Brain microvascular endothelial cell (primary cell): Measurements from ENCODE around the gene IGSF21.

ENCODE experiments used
- DNase-seq: peaks from one replicate; pipeline ENCODE4 v3.0.0-alpha.2; 2020
- H3K27ac ChIP-seq: fragments of 250-450 bp; sonication (Bioruptor Pico); 2 replicates; pipeline ENCODE4 v1.5.1; 2020; ENCODE audit warnings: mild to moderate bottlenecking, moderate library complexity
- H3K27me3 ChIP-seq: fragments of 250-450 bp; sonication (Bioruptor Pico); replicated peaks from 2 replicates; pipeline ENCODE4 v1.5.1; 2020; ENCODE audit warnings: mild to moderate bottlenecking
- H3K36me3 ChIP-seq: fragments of 250-450 bp; sonication (Bioruptor Pico); replicated peaks from 2 replicates; pipeline ENCODE4 v1.5.1; 2020; ENCODE audit warnings: mild to moderate bottlenecking
- H3K4me3 ChIP-seq: 2 replicates; pipeline ENCODE4 v1.5.1; 2011; ENCODE audit warnings: low read depth, mild to moderate bottlenecking, control low read depth, low read length, moderate library complexity
- in situ Hi-C: cut with HindIII; loops from 2 replicates; pipeline ENCODE4 v1.10.0; 2017; ENCODE audit warnings: low sequenced_read_pairs, low pct_ligation_motif_present
- TF ChIP-seq, protein P1 (sequence below): IDR thresholded peaks from 2 replicates; pipeline ENCODE4 v1.5.1; 2011; ENCODE audit warnings: low read depth, mild to moderate bottlenecking, moderate library complexity, low read length, control low read depth, inconsistent platforms; ENCODE audit errors: missing control alignments

IGSF21 gene

DNA sequence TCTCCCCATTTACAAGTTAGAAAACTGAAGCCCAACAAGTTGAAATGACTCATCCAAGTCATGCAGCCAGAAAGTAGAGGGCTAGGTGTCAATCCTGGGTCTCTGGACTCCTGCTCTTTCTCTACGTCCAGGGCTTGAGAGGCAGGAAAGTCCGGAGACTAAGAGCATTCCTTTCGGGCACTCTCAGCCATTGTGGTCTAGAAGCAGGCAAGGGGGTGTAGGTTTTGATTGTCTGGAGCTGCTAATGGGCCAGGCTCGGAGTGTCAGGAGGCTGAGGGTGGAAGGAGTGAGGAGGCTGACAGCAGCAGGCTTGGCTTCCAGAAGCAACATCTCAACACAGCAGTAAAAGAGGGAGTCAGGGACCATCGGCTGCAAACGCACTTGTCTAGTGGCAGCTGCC lies 265.6 kb downstream of the IGSF21 start:
- no peaks in the 10 kb centered on the region for H3K36me3 ChIP-seq
- TF ChIP-seq, protein P1, sequence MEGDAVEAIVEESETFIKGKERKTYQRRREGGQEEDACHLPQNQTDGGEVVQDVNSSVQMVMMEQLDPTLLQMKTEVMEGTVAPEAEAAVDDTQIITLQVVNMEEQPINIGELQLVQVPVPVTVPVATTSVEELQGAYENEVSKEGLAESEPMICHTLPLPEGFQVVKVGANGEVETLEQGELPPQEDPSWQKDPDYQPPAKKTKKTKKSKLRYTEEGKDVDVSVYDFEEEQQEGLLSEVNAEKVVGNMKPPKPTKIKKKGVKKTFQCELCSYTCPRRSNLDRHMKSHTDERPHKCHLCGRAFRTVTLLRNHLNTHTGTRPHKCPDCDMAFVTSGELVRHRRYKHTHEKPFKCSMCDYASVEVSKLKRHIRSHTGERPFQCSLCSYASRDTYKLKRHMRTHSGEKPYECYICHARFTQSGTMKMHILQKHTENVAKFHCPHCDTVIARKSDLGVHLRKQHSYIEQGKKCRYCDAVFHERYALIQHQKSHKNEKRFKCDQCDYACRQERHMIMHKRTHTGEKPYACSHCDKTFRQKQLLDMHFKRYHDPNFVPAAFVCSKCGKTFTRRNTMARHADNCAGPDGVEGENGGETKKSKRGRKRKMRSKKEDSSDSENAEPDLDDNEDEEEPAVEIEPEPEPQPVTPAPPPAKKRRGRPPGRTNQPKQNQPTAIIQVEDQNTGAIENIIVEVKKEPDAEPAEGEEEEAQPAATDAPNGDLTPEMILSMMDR = no peak
- H3K4me3 ChIP-seq = no peak overlapping the region
- DNase-seq = no peak
- no peaks in the 10 kb centered on the region for H3K27me3 ChIP-seq
- H3K27ac ChIP-seq = no peak overlapping the region
- in situ Hi-C loops = no loop called here

DNA sequence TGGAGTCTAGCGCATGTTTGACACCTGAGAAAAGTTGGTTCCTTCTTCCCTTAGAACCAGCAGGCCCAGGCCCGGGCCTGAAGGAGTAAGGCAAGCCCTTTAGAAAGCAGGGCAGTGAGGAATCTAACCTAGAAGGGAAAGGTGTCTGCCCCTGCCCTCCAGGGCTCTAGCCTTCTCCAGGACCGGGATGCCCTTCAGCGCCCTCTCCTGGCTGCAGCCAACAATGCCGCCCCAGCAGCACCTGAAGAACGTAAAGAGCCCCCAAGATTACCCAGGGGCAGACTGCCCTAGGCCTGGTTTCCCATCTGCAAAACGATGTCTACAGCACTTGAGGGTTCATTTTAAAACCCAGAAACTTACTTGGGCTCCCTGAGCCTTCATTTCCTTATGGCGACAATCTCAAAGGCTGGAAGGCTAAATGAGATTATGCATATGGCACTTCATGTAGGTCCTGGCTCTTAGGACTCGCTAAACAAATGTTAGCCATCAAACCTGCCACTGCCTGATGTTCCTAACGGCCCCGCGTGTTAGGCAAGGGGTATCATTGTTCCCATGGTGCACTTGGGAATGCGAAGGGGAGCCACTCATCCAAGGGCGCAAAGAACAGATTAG lies 266.4 kb downstream of the IGSF21 start:
- H3K4me3 ChIP-seq = no peak overlapping the region
- in situ Hi-C loops = no loop called here
- DNase-seq = no peak
- no peaks in the 10 kb centered on the region for H3K27me3 ChIP-seq
- TF ChIP-seq, protein P1 = no peak
- no peaks in the 10 kb centered on the region for H3K36me3 ChIP-seq
- no peak overlapping the region for H3K27ac ChIP-seq

DNA sequence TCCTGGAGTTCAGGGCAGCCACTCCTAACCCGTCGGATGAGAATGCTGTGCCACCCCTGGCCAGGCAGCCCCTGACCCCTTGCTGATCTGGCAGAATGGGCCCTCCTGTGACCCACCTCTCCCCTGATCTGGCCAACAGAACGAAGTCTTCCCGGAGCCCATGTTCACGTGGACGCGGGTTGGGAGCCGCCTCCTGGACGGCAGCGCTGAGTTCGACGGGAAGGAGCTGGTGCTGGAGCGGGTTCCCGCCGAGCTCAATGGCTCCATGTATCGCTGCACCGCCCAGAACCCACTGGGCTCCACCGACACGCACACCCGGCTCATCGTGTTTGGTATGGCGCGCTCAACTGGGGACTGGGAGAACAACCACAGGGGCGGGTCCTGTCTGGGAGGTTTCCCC lies 269.1 kb downstream of the IGSF21 start:
- in situ Hi-C loops = no loop called here

DNA sequence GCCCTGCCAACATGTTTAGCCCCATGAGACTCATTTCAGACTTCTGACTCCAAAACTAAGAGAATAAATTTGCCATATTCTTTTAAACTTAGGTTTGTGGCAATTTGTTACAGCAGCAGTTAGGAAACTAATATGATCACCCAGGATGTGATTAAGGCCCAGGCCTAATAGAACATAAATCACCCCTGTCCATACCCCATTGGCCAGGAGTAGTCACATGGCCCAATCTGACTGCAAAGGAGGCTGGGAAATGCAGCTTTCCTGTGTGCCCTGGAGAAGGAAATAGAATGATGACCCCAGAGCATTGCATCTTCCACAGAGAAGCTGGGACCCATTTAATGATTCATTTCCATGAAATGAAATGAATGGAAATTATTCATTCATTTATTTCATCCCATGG lies 272.7 kb downstream of the IGSF21 start:
- Histone ChIP-seq H3K27ac (no peak overlapping the region), H3K36me3 (no peaks in the 10 kb centered on the region), H3K27me3 (no peaks in the 10 kb centered on the region), H3K4me3 (no peak overlapping the region)
- TF ChIP-seq, protein P1 = no peak
- in situ Hi-C loops = no loop called here
- no peak for DNase-seq

More for the DNA sequence above, 269.1 kb downstream of the IGSF21 start:
- no peak overlapping the region for H3K4me3 ChIP-seq
- H3K27ac ChIP-seq = no peak overlapping the region
- H3K27me3 ChIP-seq = no peaks in the 10 kb centered on the region
- DNase-seq = no peak
- TF ChIP-seq, protein P1 = no peak
- no peaks in the 10 kb centered on the region for H3K36me3 ChIP-seq

DNA sequence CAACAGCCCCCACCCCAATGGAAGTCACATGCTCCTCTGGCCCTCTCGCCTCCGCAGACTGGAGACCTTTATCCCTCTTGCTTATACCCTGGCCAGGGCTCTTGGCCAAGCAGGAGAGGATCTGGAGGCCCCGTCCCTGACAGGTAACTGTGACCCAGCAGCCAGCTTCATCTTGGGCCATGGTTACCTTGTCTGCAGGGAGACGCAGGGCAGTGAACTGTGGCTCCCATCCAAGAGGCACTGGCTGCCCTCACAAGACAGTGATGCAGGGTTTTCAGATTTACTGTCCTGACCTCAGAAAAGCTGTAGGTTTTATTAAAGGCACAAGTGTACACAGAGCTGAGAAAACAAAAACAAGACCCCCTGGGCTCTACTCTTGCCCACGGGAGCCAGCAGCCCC lies 276.5 kb downstream of the IGSF21 start:
- no peak overlapping the region for H3K27ac ChIP-seq
- DNase-seq = no peak
- no peak overlapping the region for H3K4me3 ChIP-seq
- TF ChIP-seq, protein P1 = no peak
- in situ Hi-C loops = no loop called here
- H3K27me3 ChIP-seq = no peaks in the 10 kb centered on the region
- no peaks in the 10 kb centered on the region for H3K36me3 ChIP-seq

DNA sequence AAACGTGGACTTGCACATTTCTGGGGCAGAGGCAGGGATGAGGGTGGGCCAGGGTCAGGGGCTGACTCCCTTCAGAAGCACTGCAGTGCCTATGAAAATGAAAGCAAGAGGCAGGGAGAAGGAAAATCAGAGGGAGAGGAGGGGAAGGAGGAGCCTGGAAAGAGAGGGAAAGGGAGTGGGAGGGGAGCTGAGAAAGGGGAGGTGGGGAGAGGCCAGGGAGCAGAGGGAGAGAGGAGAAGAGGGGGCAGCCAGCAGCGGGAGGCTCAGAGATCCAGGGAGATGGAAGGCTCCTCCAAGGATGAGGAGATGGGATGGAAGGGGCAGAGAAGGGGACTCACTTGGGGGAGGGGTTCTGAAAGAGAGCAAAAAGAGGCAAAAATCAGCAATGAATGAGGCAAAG lies 276.9 kb downstream of the IGSF21 start:
- Histone ChIP-seq H3K4me3 (no peak overlapping the region), H3K27ac (no peak overlapping the region), H3K36me3 (no peaks in the 10 kb centered on the region), H3K27me3 (no peaks in the 10 kb centered on the region)
- in situ Hi-C loops = no loop called here
- TF ChIP-seq, protein P1 = no peak
- no peak for DNase-seq
